ENCODE data around the gene SLC4A1AP. TPM values are rescaled to one million over a fixed set of nuclear protein-coding genes. Genes with fewer than 3 reads are reported as not detected.
"Not testable (repeated sequence)": the region's sequence is repeated elsewhere in the genome, so short reads cannot be mapped to it uniquely, and the experiment has no call there.

The SLC4A1AP gene
- total RNA-seq = 28.6 and 30.1 TPM in 2 replicates

- intact Hi-C loops (cut with micrococcal nuclease) = loop anchor here (1.0 to 10.0 kb wide), 12 partner anchors 20 to 579 kb away; partner anchors contain the start of genes CCDC121, GPN1, GTF3C2 and IFT172
These were observed at the start of gene SLC4A1AP, which contains the start of gene SUPT7L for GRCh38 chr2:27663285-27664153. Gene SLC4A1AP (plus strand): TSS chr2:27663889. CDS start chr2:27663915, 26 bp downstream. Gene SUPT7L (minus strand): TSS chr2:27663614. CDS start chr2:27662192, 1,422 bp downstream.

- intact Hi-C loops (cut with micrococcal nuclease) = no loop called here
These were observed 49.7 kb upstream of the SLC4A1AP start for GRCh38 chr2:27613985-27614384.

- intact Hi-C loops (cut with micrococcal nuclease) = no loop called here
These were observed 48.4 kb upstream of the SLC4A1AP start for GRCh38 chr2:27615316-27615715.

GRCh38 chr2:27621524-27621923 lies 42.2 kb upstream of the SLC4A1AP start:
- intact Hi-C loops (cut with micrococcal nuclease) = loop anchor here (10.0 kb wide), 1 partner anchor 1747 kb away; the partner anchor contains the start of gene ASXL2

GRCh38 chr2:27622921-27623384 lies 40.7 kb upstream of the SLC4A1AP start:
- intact Hi-C loops (cut with micrococcal nuclease) = loop anchor here (10.0 kb wide), 1 partner anchor 1748 kb away; the partner anchor contains the start of gene ASXL2

- intact Hi-C loops (cut with micrococcal nuclease) = loop anchor here (5.0 to 10.0 kb wide), 3 partner anchors 553 to 1750 kb away; partner anchors contain the start of genes ASXL2, OST4 and TRMT61B
These were observed 38.7 kb upstream of the SLC4A1AP start for GRCh38 chr2:27624943-27625342.

- intact Hi-C loops (cut with micrococcal nuclease) = loop anchor here (5.0 to 10.0 kb wide), 3 partner anchors 554 to 1752 kb away; partner anchors contain the start of genes ASXL2, OST4 and TRMT61B
These were observed 37.4 kb upstream of the SLC4A1AP start for GRCh38 chr2:27626323-27626722.

GRCh38 chr2:27626921-27627320 lies 36.8 kb upstream of the SLC4A1AP start:
- intact Hi-C loops (cut with micrococcal nuclease) = loop anchor here (5.0 to 10.0 kb wide), 3 partner anchors 555 to 1752 kb away; partner anchors contain the start of genes ASXL2, OST4 and TRMT61B

GRCh38 chr2:27627963-27628766 lies 35.5 kb upstream of the SLC4A1AP start:
- intact Hi-C loops (cut with micrococcal nuclease) = loop anchor here (1.0 to 10.0 kb wide), 10 partner anchors 45 to 1753 kb away; partner anchors contain the start of genes ASXL2, ATRAID, BABAM2 and IFT172

GRCh38 chr2:27628767-27629709 lies 34.7 kb upstream of the SLC4A1AP start, which contains the start of the genes CCDC121 and GPN1:
Gene CCDC121 (minus strand): TSS chr2:27629012. CDS start chr2:27627799, 1,213 bp downstream.
Gene GPN1 (plus strand): TSS chr2:27629050. CDS start chr2:27629059, 9 bp downstream.
- intact Hi-C loops (cut with micrococcal nuclease) = loop anchor here (1.0 to 10.0 kb wide), 15 partner anchors 9 to 1754 kb away; partner anchors contain the start of genes ASXL2, ATRAID, BABAM2 and EIF2B4

- intact Hi-C loops (cut with micrococcal nuclease) = not testable (repeated sequence)
These were observed 33.4 kb upstream of the SLC4A1AP start for GRCh38 chr2:27630257-27630656.

- intact Hi-C loops (cut with micrococcal nuclease) = no loop called here
These were observed 29.4 kb upstream of the SLC4A1AP start for GRCh38 chr2:27634291-27634690.

- intact Hi-C loops (cut with micrococcal nuclease) = no loop called here
These were observed 26.9 kb upstream of the SLC4A1AP start for GRCh38 chr2:27636766-27637165.

GRCh38 chr2:27638037-27638637 lies 25.6 kb upstream of the SLC4A1AP start:
- intact Hi-C loops (cut with micrococcal nuclease) = loop anchor here (1.0 to 2.0 kb wide), 3 partner anchors 9 to 55 kb away; partner anchors contain the start of genes CCDC121, GPN1 and ZNF512

- intact Hi-C loops (cut with micrococcal nuclease) = loop anchor here (1.0 to 2.0 kb wide), 3 partner anchors 9 to 56 kb away; partner anchors contain the start of genes CCDC121, GPN1 and ZNF512
These were observed 25.0 kb upstream of the SLC4A1AP start for GRCh38 chr2:27638709-27639108.

GRCh38 chr2:27640722-27641245 lies 22.9 kb upstream of the SLC4A1AP start:
- intact Hi-C loops (cut with micrococcal nuclease) = no loop called here

GRCh38 chr2:27645197-27645596 lies 18.5 kb upstream of the SLC4A1AP start:
- intact Hi-C loops (cut with micrococcal nuclease) = no loop called here

GRCh38 chr2:27647289-27647688 lies 16.4 kb upstream of the SLC4A1AP start:
- intact Hi-C loops (cut with micrococcal nuclease) = no loop called here

- intact Hi-C loops (cut with micrococcal nuclease) = no loop called here
These were observed 16.0 kb upstream of the SLC4A1AP start for GRCh38 chr2:27647737-27648136.
